ENCODE data around the gene HOOK2.

GRCh38 chr19:12785431-12786031 lies 10.2 kb upstream of the HOOK2 start:
- no peak for TF ChIP-seq TBP (IDR thresholded peaks at IDR 0.05; ENCODE audit: low read depth, low read length)
- TF ChIP-seq, protein P1, sequence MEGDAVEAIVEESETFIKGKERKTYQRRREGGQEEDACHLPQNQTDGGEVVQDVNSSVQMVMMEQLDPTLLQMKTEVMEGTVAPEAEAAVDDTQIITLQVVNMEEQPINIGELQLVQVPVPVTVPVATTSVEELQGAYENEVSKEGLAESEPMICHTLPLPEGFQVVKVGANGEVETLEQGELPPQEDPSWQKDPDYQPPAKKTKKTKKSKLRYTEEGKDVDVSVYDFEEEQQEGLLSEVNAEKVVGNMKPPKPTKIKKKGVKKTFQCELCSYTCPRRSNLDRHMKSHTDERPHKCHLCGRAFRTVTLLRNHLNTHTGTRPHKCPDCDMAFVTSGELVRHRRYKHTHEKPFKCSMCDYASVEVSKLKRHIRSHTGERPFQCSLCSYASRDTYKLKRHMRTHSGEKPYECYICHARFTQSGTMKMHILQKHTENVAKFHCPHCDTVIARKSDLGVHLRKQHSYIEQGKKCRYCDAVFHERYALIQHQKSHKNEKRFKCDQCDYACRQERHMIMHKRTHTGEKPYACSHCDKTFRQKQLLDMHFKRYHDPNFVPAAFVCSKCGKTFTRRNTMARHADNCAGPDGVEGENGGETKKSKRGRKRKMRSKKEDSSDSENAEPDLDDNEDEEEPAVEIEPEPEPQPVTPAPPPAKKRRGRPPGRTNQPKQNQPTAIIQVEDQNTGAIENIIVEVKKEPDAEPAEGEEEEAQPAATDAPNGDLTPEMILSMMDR (IDR thresholded peaks at IDR 0.05; ENCODE audit: control extremely low read depth in 1 of 3, insufficient read depth in 1 of 3, low read depth in 1 of 3, low read length in 3 of 3): no peak
- no peak for TF ChIP-seq POLR2AphosphoS5 (IDR thresholded peaks at IDR 0.05; ENCODE audit: low read depth, low read length)
- TF ChIP-seq ATF2 (IDR thresholded peaks at IDR 0.05; ENCODE audit: low read length): no peak
- no peak for TF ChIP-seq TEAD4 (IDR thresholded peaks at IDR 0.05; ENCODE audit: low read depth, low read length)
- no peak for TF ChIP-seq KDM1A (IDR thresholded peaks at IDR 0.05; ENCODE audit: borderline replicate concordance, low read length)
- no peak for TF ChIP-seq POLR2A (IDR thresholded peaks at IDR 0.05; ENCODE audit: control extremely low read depth in 1 of 2, low read depth in 2 of 2, low read length in 2 of 2)
- no peak for TF ChIP-seq SIN3A (conservative IDR thresholded peaks at IDR 0.05 in 1 of 2, IDR thresholded peaks at IDR 0.05 in 1 of 2; ENCODE audit: low read depth in 1 of 2, low read length in 2 of 2)
